Prostate gland (tissue), 2 donors: ENCODE data around the gene EIF3I. TPM values are rescaled to one million over a fixed set of nuclear protein-coding genes. Genes with fewer than 3 reads are reported as not detected.
"Not testable (repeated sequence)": the region's sequence is repeated elsewhere in the genome, so short reads cannot be mapped to it uniquely, and the experiment has no call there.

Experiments
- DNase-seq: peaks from one replicate; pipeline ENCODE4 v3.0.0-alpha.2; 2019; ENCODE audit warnings: low spot score
- H3K27ac ChIP-seq, 2 donors: fragments of 200-600 bp; sonication (generic); 2 replicates each; pipeline ENCODE4 v1.5.1; 2017 to 2019
- H3K27me3 ChIP-seq: fragments of 200-600 bp; sonication (generic); replicated peaks from 2 replicates; pipeline ENCODE4 v1.5.1; 2019; ENCODE audit not compliant: insufficient read depth
- H3K36me3 ChIP-seq, 2 donors: fragments of 200-600 bp; sonication (generic); 1 replicate in 1 of 2; 2 replicates in 1 of 2; pipeline versions ENCODE4 v1.5.1 to v1.8.1; 2017 to 2019
- H3K4me1 ChIP-seq: fragments of 200-600 bp; sonication (generic); replicated peaks from 2 replicates; pipeline ENCODE4 v1.5.1; 2019
- H3K4me3 ChIP-seq, 2 donors: fragments of 200-600 bp; sonication (generic); 2 replicates each; pipeline ENCODE4 v1.5.1; 2017 to 2019
- H3K9me3 ChIP-seq: fragments of 200-600 bp; sonication (generic); 2 replicates; pipeline ENCODE4 v1.5.1; 2017
- CTCF ChIP-seq, 4 experiments: fragments of 200-600 bp in 2 of 4; fragments of 450-650 bp in 2 of 4; sonication (generic) in 2 of 4; IDR thresholded peaks; 1 replicate in 3 of 4; 2 replicates in 1 of 4; pipeline ENCODE4 v1.5.1; 2016 to 2019; ENCODE audit warnings: antibody characterized with exemption in 4 of 4, mild to moderate bottlenecking in 2 of 4, moderate library complexity in 2 of 4
- POLR2A ChIP-seq: fragments of 450-650 bp; IDR thresholded peaks from one replicate; pipeline ENCODE4 v1.6.1; 2016; ENCODE audit warnings: antibody characterized with exemption, mild to moderate bottlenecking
- POLR2AphosphoS5 ChIP-seq: sonication (generic); formaldehyde crosslinking; IDR thresholded peaks from one replicate; pipeline ENCODE4 v1.6.1; 2017; ENCODE audit warnings: antibody characterized with exemption
- WGBS: methylation state at CpG from one replicate; pipeline ENCODE4 v1.1.5; 2018; 5-methylcytosine and 5-hydroxymethylcytosine counted together
- intact Hi-C: fragments of 100-400 bp; cut with DNase I; formaldehyde crosslinking; loops from one replicate; pipeline ENCODE4 v1.14.2; 2022
- total RNA-seq, 2 donors: library from RNA; depleted of rRNA; stranded (reverse); fragments of >200 nt; gene quantifications; one replicate each; pipeline ENCODE4 v1.1.0, GENCODE V29; 2016

Gene EIF3I
- total RNA-seq, 2 donors from 2014 or later, result 158 to 181 TPM

- 90% methylated on average over 6 of the region's 6 CpGs for WGBS
- DNase-seq, result no peak
- Histone ChIP-seq H3K9me3 (no peaks in the 10 kb centered on the region), H3K4me3 (no peak overlapping the region), H3K27ac (no peak overlapping the region), H3K36me3 (no peaks in the 10 kb centered on the region), H3K4me1 (no peaks in the 10 kb centered on the region), H3K27me3 (no peaks in the 10 kb centered on the region)
- intact Hi-C loops, result no loop called here
- no peak for TF ChIP-seq CTCF (IDR thresholded peaks at IDR 0.05)
- no peak for TF ChIP-seq POLR2A
- TF ChIP-seq POLR2AphosphoS5, result no peak
Observed at GRCh38 chr1:32257227-32257508, 35.0 kb downstream of the EIF3I start.

- WGBS, result 95% methylated on average over 4 of the region's 4 CpGs
- H3K27me3 ChIP-seq, intact Hi-C loops, H3K4me1 ChIP-seq, H3K9me3 ChIP-seq, H3K4me3 ChIP-seq, H3K27ac ChIP-seq, DNase-seq, H3K36me3 ChIP-seq: not testable (repeated sequence)
Observed at GRCh38 chr1:32263236-32263593, 41.0 kb downstream of the EIF3I start.

GRCh38 chr1:32263744-32264143 lies 41.5 kb downstream of the EIF3I start:
- no peak overlapping the region for H3K27ac ChIP-seq
- H3K9me3 ChIP-seq, result no peaks in the 10 kb centered on the region
- no peak for DNase-seq
- H3K27me3 ChIP-seq, result no peaks in the 10 kb centered on the region
- intact Hi-C loops, result no loop called here
- H3K36me3 ChIP-seq, result no peaks in the 10 kb centered on the region
- TF ChIP-seq CTCF (IDR thresholded peaks at IDR 0.05) (no peak), POLR2A (no peak), POLR2AphosphoS5 (no peak)
- H3K4me3 ChIP-seq, result no peak overlapping the region
- WGBS, result 66% methylated on average over 4 of the region's 4 CpGs
- no peaks in the 10 kb centered on the region for H3K4me1 ChIP-seq

GRCh38 chr1:32265846-32266245 lies 43.6 kb downstream of the EIF3I start:
- WGBS, result 91% methylated on average over 9 of the region's 9 CpGs
- TF ChIP-seq CTCF (IDR thresholded peaks at IDR 0.05) (no peak), POLR2A (no peak), POLR2AphosphoS5 (no peak)
- DNase-seq, result no peak

GRCh38 chr1:32266921-32267591 lies 44.8 kb downstream of the EIF3I start:
- TF ChIP-seq POLR2A (no peak), CTCF (IDR thresholded peaks at IDR 0.05) (no peak), POLR2AphosphoS5 (no peak)
- Histone ChIP-seq H3K27ac (no peak overlapping the region), H3K36me3 (no peaks in the 10 kb centered on the region), H3K4me1 (no peaks in the 10 kb centered on the region), H3K27me3 (no peaks in the 10 kb centered on the region), H3K4me3 (no peak overlapping the region), H3K9me3 (no peaks in the 10 kb centered on the region)
- DNase-seq, result no peak
- intact Hi-C loops, result no loop called here
- 79% methylated on average over 7 of the region's 7 CpGs for WGBS

More at GRCh38 chr1:32265846-32266245, 43.6 kb downstream of the EIF3I start:
- H3K36me3 ChIP-seq, result no peaks in the 10 kb centered on the region
- intact Hi-C loops, result no loop called here
- H3K27me3 ChIP-seq, result no peaks in the 10 kb centered on the region
- no peaks in the 10 kb centered on the region for H3K4me1 ChIP-seq
- no peak overlapping the region for H3K4me3 ChIP-seq
- H3K9me3 ChIP-seq, result no peaks in the 10 kb centered on the region
- H3K27ac ChIP-seq, result no peak overlapping the region
